Brain microvascular endothelial cell (primary cell): ENCODE data around the gene KIRREL3.

Experiments
- DNase-seq: peaks from one replicate; pipeline ENCODE4 v3.0.0-alpha.2; 2020
- H3K27ac ChIP-seq: fragments of 250-450 bp; sonication (Bioruptor Pico); 2 replicates; pipeline ENCODE4 v1.5.1; 2020; ENCODE audit warnings: mild to moderate bottlenecking, moderate library complexity
- H3K27me3 ChIP-seq: fragments of 250-450 bp; sonication (Bioruptor Pico); replicated peaks from 2 replicates; pipeline ENCODE4 v1.5.1; 2020; ENCODE audit warnings: mild to moderate bottlenecking
- H3K36me3 ChIP-seq: fragments of 250-450 bp; sonication (Bioruptor Pico); replicated peaks from 2 replicates; pipeline ENCODE4 v1.5.1; 2020; ENCODE audit warnings: mild to moderate bottlenecking
- H3K4me3 ChIP-seq: 2 replicates; pipeline ENCODE4 v1.5.1; 2011; ENCODE audit warnings: low read depth, mild to moderate bottlenecking, control low read depth, low read length, moderate library complexity
- CTCF ChIP-seq: IDR thresholded peaks from 2 replicates; pipeline ENCODE4 v1.5.1; 2011; ENCODE audit warnings: low read depth, mild to moderate bottlenecking, moderate library complexity, low read length, control low read depth, inconsistent platforms; ENCODE audit errors: missing control alignments
- in situ Hi-C: cut with HindIII; loops from 2 replicates; pipeline ENCODE4 v1.10.0; 2017; ENCODE audit warnings: low sequenced_read_pairs, low pct_ligation_motif_present

Gene KIRREL3

GRCh38 chr11:126473269-126473668 is 527.3 kb downstream of the KIRREL3 start:
- Histone ChIP-seq H3K27ac (no peak overlapping the region), H3K4me3 (no peak overlapping the region), H3K36me3 (no peaks in the 10 kb centered on the region), H3K27me3 (no peaks in the 10 kb centered on the region)
- TF ChIP-seq CTCF = no peak
- no peak for DNase-seq
- in situ Hi-C loops = no loop called here

- no peak for TF ChIP-seq CTCF
- in situ Hi-C loops = no loop called here
- DNase-seq = no peak
- Histone ChIP-seq H3K27ac (no peak overlapping the region), H3K4me3 (no peak overlapping the region), H3K36me3 (no peaks in the 10 kb centered on the region), H3K27me3 (no peaks in the 10 kb centered on the region)
Measured at GRCh38 chr11:126469311-126469710, 531.3 kb downstream of the KIRREL3 start.

GRCh38 chr11:126468102-126468521 is 532.5 kb downstream of the KIRREL3 start:
- Histone ChIP-seq H3K27ac (no peak overlapping the region), H3K27me3 (no peaks in the 10 kb centered on the region)
- no peak for TF ChIP-seq CTCF

GRCh38 chr11:126467471-126467870 is 533.1 kb downstream of the KIRREL3 start:
- Histone ChIP-seq H3K27me3 (no peaks in the 10 kb centered on the region), H3K27ac (no peak overlapping the region), H3K36me3 (no peaks in the 10 kb centered on the region), H3K4me3 (no peak overlapping the region)
- in situ Hi-C loops = no loop called here
- DNase-seq = no peak
- TF ChIP-seq CTCF = no peak

More at GRCh38 chr11:126468102-126468521, 532.5 kb downstream of the KIRREL3 start:
- Histone ChIP-seq H3K4me3 (no peak overlapping the region), H3K36me3 (no peaks in the 10 kb centered on the region)
- in situ Hi-C loops = no loop called here
- no peak for DNase-seq

GRCh38 chr11:126467046-126467370 is 533.6 kb downstream of the KIRREL3 start:
- no peak overlapping the region for H3K27ac ChIP-seq

More at GRCh38 chr11:126467046-126467370, 533.6 kb downstream of the KIRREL3 start:
- DNase-seq = no peak
- Histone ChIP-seq H3K27me3 (no peaks in the 10 kb centered on the region), H3K36me3 (no peaks in the 10 kb centered on the region), H3K4me3 (no peak overlapping the region)
- no peak for TF ChIP-seq CTCF
- in situ Hi-C loops = no loop called here
